HEK293 (cell line): ENCODE results near the gene KLLN.

Experiments used
- CTCF ChIA-PET: fragments of 350-600 bp; formaldehyde crosslinking; extraction: SDS; loops from one replicate; lab custom pipeline; 2021; ENCODE audit warnings: antibody characterized with exemption; lab: Yijun Ruan, JAX
- POLR2A ChIA-PET: fragments of 300-600 bp; formaldehyde crosslinking; extraction: SDS; loops from one replicate; lab custom pipeline; 2020; ENCODE audit warnings: antibody characterized with exemption, inconsistent platforms; lab: Yijun Ruan, JAX
- H3K27ac ChIP-seq: fragments of 200-500 bp; sonication (Bioruptor generic); 2 replicates; pipeline ENCODE4 v1.5.1; 2014; ENCODE audit warnings: low read depth, low read length, control low read depth, inconsistent platforms; ENCODE audit errors: extremely low read depth
- H3K36me3 ChIP-seq, 2 experiments: fragments of 200-500 bp in 1 of 2; sonication (Bioruptor generic) in 1 of 2; 1 replicate in 1 of 2; 2 replicates in 1 of 2; pipeline ENCODE4 v1.5.1; 2014 to 2017; ENCODE audit warnings: inconsistent platforms in 2 of 2, low read length in 2 of 2; ENCODE audit not compliant: control insufficient read depth in 2 of 2, insufficient read depth in 1 of 2
- H3K4me1 ChIP-seq: fragments of 200-500 bp; sonication (Bioruptor generic); 2 replicates; pipeline ENCODE4 v1.5.1; 2014; ENCODE audit warnings: mild to moderate bottlenecking, low read length, inconsistent platforms; ENCODE audit not compliant: control insufficient read depth, insufficient read depth
- H3K4me3 ChIP-seq: 2 replicates; pipeline ENCODE4 v1.5.1; 2011; ENCODE audit warnings: low read depth, mild to moderate bottlenecking, control low read depth, low read length, moderate library complexity
- H3K9me3 ChIP-seq: fragments of 200-500 bp; sonication (Bioruptor generic); 2 replicates; pipeline ENCODE4 v1.5.1; 2014; ENCODE audit warnings: low read depth, low read length, inconsistent platforms; ENCODE audit not compliant: control insufficient read depth, insufficient read depth
- GFI1B ChIP-seq: fragments of 450-650 bp; formaldehyde crosslinking; IDR thresholded peaks from 2 replicates; pipeline ENCODE4 v1.5.1; 2016; ENCODE audit warnings: missing biosample characterization, missing genetic modification characterization
- KLF10 ChIP-seq: fragments of 450-650 bp; IDR thresholded peaks from 2 replicates; pipeline ENCODE4 v1.5.1; 2018; ENCODE audit warnings: missing biosample characterization, mild to moderate bottlenecking, missing genetic modification characterization
- KLF16 ChIP-seq: fragments of 450-650 bp; formaldehyde crosslinking; IDR thresholded peaks from 2 replicates; pipeline ENCODE4 v1.5.1; 2017; ENCODE audit warnings: missing biosample characterization, missing genetic modification characterization
- PBX3 ChIP-seq: sonication (generic); formaldehyde crosslinking; IDR thresholded peaks from 2 replicates; pipeline ENCODE4 v1.8.1; 2022; ENCODE audit warnings: mild to moderate bottlenecking, moderate library complexity, missing genetic modification reagents
- PRDM1 ChIP-seq: fragments of 450-650 bp; formaldehyde crosslinking; IDR thresholded peaks from 2 replicates; pipeline ENCODE4; 2016; ENCODE audit warnings: missing biosample characterization, missing genetic modification characterization
- PRDM6 ChIP-seq: fragments of 450-650 bp; formaldehyde crosslinking; IDR thresholded peaks from 2 replicates; pipeline ENCODE4 v1.5.1; 2017; ENCODE audit warnings: missing biosample characterization, missing genetic modification characterization
- YY1 ChIP-seq: fragments of 450-650 bp; formaldehyde crosslinking; IDR thresholded peaks from 2 replicates; pipeline ENCODE4 v1.5.1; 2018; ENCODE audit warnings: missing biosample characterization, missing genetic modification characterization
- ZBTB11 ChIP-seq: fragments of 450-650 bp; formaldehyde crosslinking; conservative IDR thresholded peaks from 2 replicates; pipeline ENCODE4 v1.5.1; 2016; ENCODE audit warnings: low read depth, missing biosample characterization, missing genetic modification characterization
- ZNF140 ChIP-seq: fragments of 450-650 bp; formaldehyde crosslinking; IDR thresholded peaks from 2 replicates; pipeline ENCODE4 v1.5.1; 2016; ENCODE audit warnings: missing biosample characterization, missing genetic modification characterization
- ZNF148 ChIP-seq: fragments of 450-650 bp; formaldehyde crosslinking; IDR thresholded peaks from 2 replicates; pipeline ENCODE4 v1.5.0; 2017; ENCODE audit warnings: missing biosample characterization, missing genetic modification characterization, borderline replicate concordance
- ZNF174 ChIP-seq: fragments of 450-650 bp; formaldehyde crosslinking; IDR thresholded peaks from 2 replicates; pipeline ENCODE4 v1.5.0; 2017; ENCODE audit warnings: missing biosample characterization, mild to moderate bottlenecking, missing genetic modification characterization
- ZNF184 ChIP-seq: fragments of 450-650 bp; IDR thresholded peaks from 2 replicates; pipeline ENCODE4 v1.5.1; 2018; ENCODE audit warnings: missing biosample characterization, mild to moderate bottlenecking, missing genetic modification characterization
- ZNF2 ChIP-seq: fragments of 450-650 bp; formaldehyde crosslinking; IDR thresholded peaks from 2 replicates; pipeline ENCODE4 v1.5.1; 2016; ENCODE audit warnings: missing biosample characterization, missing genetic modification characterization
- ZNF341 ChIP-seq: fragments of 450-650 bp; formaldehyde crosslinking; IDR thresholded peaks from 2 replicates; pipeline ENCODE4; 2016; ENCODE audit warnings: low read depth, missing biosample characterization, missing genetic modification characterization
- ZNF48 ChIP-seq: fragments of 450-650 bp; formaldehyde crosslinking; IDR thresholded peaks from 2 replicates; pipeline ENCODE4 v1.5.1; 2016; ENCODE audit warnings: missing biosample characterization, missing genetic modification characterization
- ZNF664 ChIP-seq: fragments of 450-650 bp; formaldehyde crosslinking; IDR thresholded peaks from 2 replicates; pipeline ENCODE4 v1.5.1; 2016; ENCODE audit warnings: missing biosample characterization, missing genetic modification characterization
- ZNF677 ChIP-seq: fragments of 450-650 bp; IDR thresholded peaks from 2 replicates; pipeline ENCODE4 v1.5.0; 2018; ENCODE audit warnings: missing biosample characterization, mild to moderate bottlenecking, missing genetic modification characterization, moderate library complexity
- ZNF747 ChIP-seq: fragments of 450-650 bp; formaldehyde crosslinking; IDR thresholded peaks from 2 replicates; pipeline ENCODE4 v1.5.1; 2016; ENCODE audit warnings: missing biosample characterization, missing genetic modification characterization
- ZNF76 ChIP-seq: fragments of 450-650 bp; formaldehyde crosslinking; IDR thresholded peaks from 2 replicates; pipeline ENCODE4; 2016; ENCODE audit warnings: low read depth, missing biosample characterization, missing genetic modification characterization, borderline replicate concordance
- ZSCAN18 ChIP-seq: fragments of 450-650 bp; formaldehyde crosslinking; IDR thresholded peaks from 2 replicates; pipeline ENCODE4 v1.5.1; 2016; ENCODE audit warnings: missing biosample characterization, missing genetic modification characterization

KLLN gene

GRCh38 chr10:87896216-87896615 is 32.9 kb upstream of the KLLN start:
- Histone ChIP-seq H3K4me1 (peaks cover 11% of the 10 kb centered on the region; the same call in 1 of the 2 replicates), H3K27ac (no peak overlapping the region), H3K4me3 (no peak overlapping the region), H3K9me3 (no peaks in the 10 kb centered on the region), H3K36me3 (peaks cover 3 to 4% of the 10 kb centered on the region in 2 experiments)
- ChIA-PET POLR2A (interaction anchor here (0.6 kb wide), 1 partner anchor 57 kb away, joined by 3 read pairs; no protein-coding TSS in a partner anchor), CTCF (no interaction called here)
- no peak for TF ChIP-seq YY1 (tag by site-specific recombination)
- no peak for TF ChIP-seq KLF16 (tag by site-specific recombination)
- TF ChIP-seq ZNF2 (tag by site-specific recombination), result no peak
- TF ChIP-seq ZNF140 (tag by site-specific recombination), result no peak
- no peak for TF ChIP-seq ZNF76 (tag by site-specific recombination)
- TF ChIP-seq ZNF48 (tag by site-specific recombination), result no peak
- TF ChIP-seq ZNF174 (tag by site-specific recombination), result no peak
- TF ChIP-seq KLF10 (tag by site-specific recombination), result no peak
- no peak for TF ChIP-seq PRDM1 (tag by site-specific recombination)
- TF ChIP-seq GFI1B (tag by site-specific recombination), result no peak
- no peak for TF ChIP-seq ZNF184 (tag by site-specific recombination)
- TF ChIP-seq PBX3, result no peak
- TF ChIP-seq ZNF341 (tag by site-specific recombination), result no peak
- no peak for TF ChIP-seq ZNF677
- no peak for TF ChIP-seq ZNF747 (tag by site-specific recombination)
- TF ChIP-seq ZBTB11, result no peak
- TF ChIP-seq PRDM6 (tag by site-specific recombination), result no peak
- TF ChIP-seq ZNF148 (tag by site-specific recombination), result no peak
- TF ChIP-seq ZSCAN18 (tag by site-specific recombination), result no peak
- no peak for TF ChIP-seq ZNF664 (tag by site-specific recombination)
